Neural cell (in vitro differentiated cells): ENCODE data around the gene CCDC136. TPM values are rescaled to one million over a fixed set of nuclear protein-coding genes. Genes with fewer than 3 reads are reported as not detected.

Source experiments
- H2AFZ ChIP-seq: fragments of 200-600, 300-800 bp; sonication (generic), shearing (Covaris generic); 2 replicates; pipeline ENCODE4 v1.6.0; 2014; ENCODE audit warnings: low read depth, mild to moderate bottlenecking, antibody characterized with exemption, low read length, moderate library complexity
- H3F3A ChIP-seq: fragments of 200-600 bp; shearing (Covaris generic); 2 replicates; pipeline ENCODE4 v1.6.1; 2016; ENCODE audit warnings: mild to moderate bottlenecking, moderate library complexity, mixed read lengths, antibody characterized with exemption, low read length; ENCODE audit not compliant: insufficient read depth, poor library complexity, severe bottlenecking
- H3K27ac ChIP-seq: fragments of 200-600, 300-800 bp; sonication (generic), shearing (Covaris generic); 2 replicates; pipeline ENCODE4 v1.5.1; 2014; ENCODE audit warnings: mild to moderate bottlenecking, low read length, moderate library complexity
- H3K27me3 ChIP-seq: fragments of 300-800, 200-600 bp; sonication (generic), shearing (Covaris generic); 2 replicates; pipeline ENCODE4 v1.6.0; 2014; ENCODE audit warnings: mild to moderate bottlenecking, low read depth, low read length, moderate library complexity; ENCODE audit not compliant: insufficient read depth
- H3K36me3 ChIP-seq: fragments of 300-800, 200-600 bp; sonication (generic), shearing (Covaris generic); 2 replicates; pipeline ENCODE4 v1.5.1; 2014; ENCODE audit warnings: mild to moderate bottlenecking, antibody characterized with exemption, low read length, moderate library complexity; ENCODE audit not compliant: insufficient read depth
- H3K4me2 ChIP-seq: fragments of 300-800, 200-600 bp; sonication (generic), shearing (Covaris generic); 2 replicates; pipeline ENCODE4 v1.6.0; 2014; ENCODE audit warnings: mild to moderate bottlenecking, low read length
- H3K4me3 ChIP-seq: fragments of 300-800, 200-600 bp; sonication (generic), shearing (Covaris generic); 2 replicates; pipeline ENCODE4 v1.5.1; 2014; ENCODE audit warnings: mild to moderate bottlenecking, low read length, moderate library complexity
- H3K79me2 ChIP-seq: fragments of 200-600 bp; shearing (Covaris generic); replicated peaks from 2 replicates; pipeline ENCODE4 v1.6.0; 2014; ENCODE audit warnings: mild to moderate bottlenecking, low read length, moderate library complexity; ENCODE audit not compliant: insufficient read depth
- H3K9ac ChIP-seq: fragments of 300-800, 200-600 bp; sonication (generic), shearing (Covaris generic); 2 replicates; pipeline ENCODE4 v1.6.1; 2016; ENCODE audit warnings: mild to moderate bottlenecking, low read length, mixed read lengths
- H3K9me2 ChIP-seq: fragments of 200-600 bp; shearing (Covaris generic); 2 replicates; pipeline ENCODE4 v1.6.1; 2016; ENCODE audit warnings: mild to moderate bottlenecking, low read length, mixed read lengths; ENCODE audit not compliant: insufficient read depth
- H3K9me3 ChIP-seq: fragments of 200-600, 300-800 bp; sonication (generic), shearing (Covaris generic); 2 replicates; pipeline ENCODE4 v1.6.1; 2016; ENCODE audit warnings: mild to moderate bottlenecking, mixed run types, low read length, moderate library complexity, mixed read lengths
- H4K20me1 ChIP-seq: fragments of 200-600 bp; shearing (Covaris generic); 2 replicates; pipeline ENCODE4 v1.6.1; 2016; ENCODE audit warnings: mild to moderate bottlenecking, mixed run types; ENCODE audit not compliant: insufficient read depth
- CTCF ChIP-seq: fragments of 450-650 bp; IDR thresholded peaks from 2 replicates; pipeline ENCODE4 v1.5.1; 2014; ENCODE audit warnings: antibody characterized with exemption, mild to moderate bottlenecking, moderate library complexity; ENCODE audit not compliant: poor library complexity, severe bottlenecking
- EP300 ChIP-seq: fragments of 450-650 bp; conservative IDR thresholded peaks from 2 replicates; pipeline ENCODE4 v1.6.1; 2014; ENCODE audit warnings: antibody characterized with exemption, mild to moderate bottlenecking, moderate library complexity; ENCODE audit not compliant: poor library complexity, severe bottlenecking
- EZH2 ChIP-seq: fragments of 200-600, 300-800 bp; shearing (Covaris generic), sonication (generic); IDR thresholded peaks from 2 replicates; pipeline ENCODE4 v1.6.1; 2014; ENCODE audit warnings: antibody characterized with exemption, low read length, borderline replicate concordance, mild to moderate bottlenecking; ENCODE audit not compliant: insufficient read depth, poor library complexity, severe bottlenecking
- MXI1 ChIP-seq: fragments of 450-650 bp; conservative IDR thresholded peaks from 2 replicates; pipeline ENCODE4 v1.6.1; 2014; ENCODE audit warnings: antibody characterized with exemption, mild to moderate bottlenecking; ENCODE audit not compliant: poor library complexity, severe bottlenecking
- POLR2AphosphoS5 ChIP-seq: IDR thresholded peaks from 2 replicates; pipeline ENCODE4 v1.6.1; 2012
- RAD21 ChIP-seq: fragments of 450-650 bp; conservative IDR thresholded peaks from 2 replicates; pipeline ENCODE4 v1.6.1; 2014; ENCODE audit warnings: antibody characterized with exemption, mild to moderate bottlenecking, moderate library complexity
- SMC3 ChIP-seq: fragments of 450-650 bp; conservative IDR thresholded peaks from 2 replicates; pipeline ENCODE4 v1.6.1; 2014; ENCODE audit warnings: antibody characterized with exemption, mild to moderate bottlenecking, moderate library complexity; ENCODE audit not compliant: poor library complexity
- TAF1 ChIP-seq: IDR thresholded peaks from 2 replicates; pipeline ENCODE4 v1.6.1; 2012; ENCODE audit warnings: low read depth
- polyA minus RNA-seq: library from RNA; depleted of rRNA, polyadenylated mRNA; stranded (reverse); fragments of >200 nt; gene quantifications from 2 replicates; pipeline ENCODE4 v1.2.3, GENCODE V29; 2014
- polyA plus RNA-seq: library from polyadenylated mRNA; depleted of rRNA; stranded (reverse); fragments of >200 nt; gene quantifications from 2 replicates; pipeline ENCODE4 v1.2.3, GENCODE V29; 2014
- TF ChIP-seq, protein P1 (sequence below): IDR thresholded peaks from 2 replicates; pipeline ENCODE4 v1.6.1; 2012; ENCODE audit warnings: borderline replicate concordance

Gene CCDC136
- polyA plus RNA-seq (41.3 and 42.5 TPM in 2 replicates), polyA minus RNA-seq (45.5 and 71.2 TPM in 2 replicates)

DNA sequence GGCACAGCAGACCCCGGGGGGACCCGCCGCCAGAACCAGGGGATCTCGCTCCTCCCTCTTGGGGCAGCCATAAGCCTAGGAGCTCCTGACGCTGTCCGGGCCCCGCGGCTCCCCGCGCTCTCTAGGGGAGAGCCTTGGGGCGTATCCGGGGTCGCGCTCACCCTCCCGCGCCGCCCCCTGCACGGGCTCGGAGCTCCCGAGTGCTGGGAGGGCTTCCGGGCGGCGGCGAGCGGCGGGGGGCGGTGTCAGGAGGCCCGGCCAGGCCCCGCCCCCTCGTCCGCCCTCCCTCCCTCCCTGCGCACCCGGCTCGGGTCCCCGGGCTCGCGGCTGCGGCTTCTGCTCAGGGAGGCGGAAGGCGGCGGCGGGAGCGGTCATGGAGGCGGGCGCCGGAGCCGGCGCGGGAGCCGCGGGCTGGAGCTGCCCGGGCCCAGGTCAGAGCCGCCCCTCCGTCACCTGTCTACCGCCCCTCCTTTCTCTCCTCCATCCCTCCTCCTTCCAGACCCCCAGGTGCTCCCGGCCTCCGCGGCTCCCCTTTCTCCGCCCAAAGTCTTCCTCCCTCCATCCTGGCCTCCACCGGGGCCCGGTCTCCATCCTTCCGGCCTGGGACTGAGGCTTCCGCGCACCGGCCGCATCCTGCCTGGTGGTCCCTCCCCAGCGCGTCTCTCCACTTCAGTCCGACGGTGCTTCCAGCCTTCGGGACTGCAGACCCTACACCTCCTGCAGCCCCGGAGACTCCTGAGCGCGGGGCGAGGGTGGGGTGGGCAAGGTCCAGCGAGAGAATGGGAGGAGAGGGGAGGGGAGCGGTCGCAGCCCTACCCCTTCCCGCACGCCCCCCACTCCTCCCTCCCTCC lies at the start of gene CCDC136:
TSS of gene CCDC136 (plus strand) at position 848 of the 851 bp plus-strand sequence. CDS start 444 bp downstream, outside the sequence.
- H2AFZ ChIP-seq, result peak within 1 kb of the TSS; percentile 88
- peak within 1 kb of the TSS; percentile 92 for H3K9ac ChIP-seq
- H3K79me2 ChIP-seq, result peaks cover 6% of the 10 kb centered on the region
- no peaks in the 10 kb centered on the region for H3K27me3 ChIP-seq
- no peak for TF ChIP-seq EP300
- no peak for TF ChIP-seq CTCF
- TF ChIP-seq MXI1, result no peak
- no peak for TF ChIP-seq EZH2
- TF ChIP-seq, protein P1, sequence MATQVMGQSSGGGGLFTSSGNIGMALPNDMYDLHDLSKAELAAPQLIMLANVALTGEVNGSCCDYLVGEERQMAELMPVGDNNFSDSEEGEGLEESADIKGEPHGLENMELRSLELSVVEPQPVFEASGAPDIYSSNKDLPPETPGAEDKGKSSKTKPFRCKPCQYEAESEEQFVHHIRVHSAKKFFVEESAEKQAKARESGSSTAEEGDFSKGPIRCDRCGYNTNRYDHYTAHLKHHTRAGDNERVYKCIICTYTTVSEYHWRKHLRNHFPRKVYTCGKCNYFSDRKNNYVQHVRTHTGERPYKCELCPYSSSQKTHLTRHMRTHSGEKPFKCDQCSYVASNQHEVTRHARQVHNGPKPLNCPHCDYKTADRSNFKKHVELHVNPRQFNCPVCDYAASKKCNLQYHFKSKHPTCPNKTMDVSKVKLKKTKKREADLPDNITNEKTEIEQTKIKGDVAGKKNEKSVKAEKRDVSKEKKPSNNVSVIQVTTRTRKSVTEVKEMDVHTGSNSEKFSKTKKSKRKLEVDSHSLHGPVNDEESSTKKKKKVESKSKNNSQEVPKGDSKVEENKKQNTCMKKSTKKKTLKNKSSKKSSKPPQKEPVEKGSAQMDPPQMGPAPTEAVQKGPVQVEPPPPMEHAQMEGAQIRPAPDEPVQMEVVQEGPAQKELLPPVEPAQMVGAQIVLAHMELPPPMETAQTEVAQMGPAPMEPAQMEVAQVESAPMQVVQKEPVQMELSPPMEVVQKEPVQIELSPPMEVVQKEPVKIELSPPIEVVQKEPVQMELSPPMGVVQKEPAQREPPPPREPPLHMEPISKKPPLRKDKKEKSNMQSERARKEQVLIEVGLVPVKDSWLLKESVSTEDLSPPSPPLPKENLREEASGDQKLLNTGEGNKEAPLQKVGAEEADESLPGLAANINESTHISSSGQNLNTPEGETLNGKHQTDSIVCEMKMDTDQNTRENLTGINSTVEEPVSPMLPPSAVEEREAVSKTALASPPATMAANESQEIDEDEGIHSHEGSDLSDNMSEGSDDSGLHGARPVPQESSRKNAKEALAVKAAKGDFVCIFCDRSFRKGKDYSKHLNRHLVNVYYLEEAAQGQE, result peak; percentile 54
- TF ChIP-seq SMC3, result no peak
- peak; percentile 30 for TF ChIP-seq POLR2AphosphoS5
- peak; percentile 56 for TF ChIP-seq TAF1
- TF ChIP-seq RAD21, result peak; percentile 15
- no peaks in the 10 kb centered on the region for H3K36me3 ChIP-seq
- H4K20me1 ChIP-seq, result no peaks in the 10 kb centered on the region
- no peaks in the 10 kb centered on the region for H3F3A ChIP-seq
- no peaks in the 10 kb centered on the region for H3K9me2 ChIP-seq
- H3K27ac ChIP-seq, result peak within 1 kb of the TSS; percentile 52
- peak within 1 kb of the TSS; percentile 65 for H3K4me2 ChIP-seq
- H3K4me3 ChIP-seq, result peak within 1 kb of the TSS; percentile 98
- no peaks in the 10 kb centered on the region for H3K9me3 ChIP-seq

DNA sequence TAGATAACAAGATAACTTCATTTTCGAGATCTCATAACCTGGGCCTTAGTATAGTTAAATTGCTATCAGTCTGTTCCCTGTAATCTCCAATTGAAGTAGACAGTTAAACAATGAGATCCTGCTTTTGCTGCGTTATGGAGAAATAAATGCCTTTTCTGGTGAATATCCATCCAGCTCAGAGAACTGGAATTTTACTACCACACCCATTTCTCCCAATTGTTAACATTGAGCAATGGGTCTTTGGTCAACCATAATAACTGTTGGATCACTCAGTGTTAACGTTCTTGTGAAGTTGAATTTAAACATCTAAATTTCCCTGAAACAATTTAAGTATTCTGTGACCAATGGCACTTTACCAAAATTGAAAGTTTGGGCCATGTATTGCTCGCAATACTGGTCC lies 49.6 kb upstream of the CCDC136 start:
- no peaks in the 10 kb centered on the region for H3K36me3 ChIP-seq
- no peaks in the 10 kb centered on the region for H3K27me3 ChIP-seq
- no peaks in the 10 kb centered on the region for H4K20me1 ChIP-seq
- no peak overlapping the region for H3K9ac ChIP-seq
- H3F3A ChIP-seq, result peaks cover 4% of the 10 kb centered on the region
- H3K4me2 ChIP-seq, result no peak overlapping the region
- no peaks in the 10 kb centered on the region for H3K9me2 ChIP-seq
- H2AFZ ChIP-seq, result no peak overlapping the region
- H3K4me3 ChIP-seq, result no peak overlapping the region
- TF ChIP-seq SMC3 (no peak), RAD21 (no peak), POLR2AphosphoS5 (no peak), EZH2 (no peak), EP300 (no peak), TAF1 (no peak), CTCF (no peak), MXI1 (no peak)
- TF ChIP-seq, protein P1, result no peak
- no peak overlapping the region for H3K27ac ChIP-seq
- H3K9me3 ChIP-seq, result no peaks in the 10 kb centered on the region
- peaks cover 70% of the 10 kb centered on the region for H3K79me2 ChIP-seq
